Measurements from ENCODE around the gene CD86. TPM values are rescaled to one million over a fixed set of nuclear protein-coding genes. Genes with fewer than 3 reads are reported as not detected.

CD86 gene
- total and polyA plus RNA-seq, 2 of the 8 experiments (the other 6 are each of a cell fraction or from before 2014, with no cell fraction given) = 0.12 to 0.30 TPM

DNA sequence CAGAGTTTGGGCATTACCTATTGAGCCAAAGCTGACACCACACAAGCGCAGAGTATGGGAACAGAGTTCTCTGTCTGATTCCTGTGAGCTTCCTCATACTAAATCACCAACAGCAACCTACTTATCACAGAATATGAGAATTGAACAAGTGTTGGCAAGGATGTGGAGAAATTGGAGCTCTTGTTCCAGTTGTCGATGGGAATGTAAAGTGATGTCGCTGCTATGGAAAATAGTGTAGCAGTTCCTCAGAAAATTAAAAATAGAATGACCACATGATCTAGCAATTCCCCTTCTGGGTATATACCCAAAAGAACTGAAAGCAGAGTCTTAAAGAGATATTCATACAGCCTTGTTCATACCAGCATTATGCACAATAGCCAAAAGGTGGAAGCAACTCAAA, 33.4 kb downstream of the CD86 start:
- DNase-seq (ENCODE audit: low read depth in 1 of 2, low spot score in 2 of 2) = no peak
- Histone ChIP-seq H2BK15ac (ENCODE audit: low read length) (no peak overlapping the region), H3K79me1 (ENCODE audit: low read depth, low read length) (no peaks in the 10 kb centered on the region), H3K4ac (replicated peaks; ENCODE audit: insufficient read length, low read depth, low read length) (no peak overlapping the region), H2BK120ac (replicated peaks; ENCODE audit: low read depth, low read length) (no peak overlapping the region), H3K27ac (ENCODE audit: low read depth, low read length) (no peak overlapping the region), H4K20me1 (replicated peaks in 1 of 2; ENCODE audit: control insufficient read depth in 1 of 2, insufficient read depth in 2 of 2, low read length in 2 of 2) (no peaks in the 10 kb centered on the region), H3K23ac (ENCODE audit: insufficient read length) (no peak overlapping the region), H3K23me2 (ENCODE audit: low read depth, low read length) (no peaks in the 10 kb centered on the region), H3K56ac (replicated peaks; ENCODE audit: insufficient read length, low read depth, low read length) (no peak overlapping the region), H3K18ac (ENCODE audit: extremely low read depth, low read length) (no peak overlapping the region), H4K5ac (ENCODE audit: insufficient read length, low read depth, low read length) (no peak overlapping the region), H3K36me3 (ENCODE audit: control insufficient read depth in 2 of 4, insufficient read depth in 4 of 4, low read length in 3 of 4) (no peaks in the 10 kb centered on the region), H4K8ac (ENCODE audit: extremely low read depth, insufficient read depth, low read length) (no peak overlapping the region), H4K91ac (replicated peaks; ENCODE audit: insufficient read length, low read length) (no peak overlapping the region), H2BK20ac (ENCODE audit: low read length) (no peak overlapping the region), H3K79me2 (ENCODE audit: control insufficient read depth in 1 of 2, insufficient read depth in 2 of 2, low read length in 2 of 2) (no peaks in the 10 kb centered on the region), H3K9me3 (ENCODE audit: insufficient read depth in 2 of 2, low read depth in 1 of 2, low read length in 1 of 2) (no peaks in the 10 kb centered on the region), H3K4me3 (ENCODE audit: extremely low read depth in 1 of 4, insufficient read depth in 2 of 4, low read depth in 3 of 4, low read length in 4 of 4) (no peak overlapping the region), H3K9ac (replicated peaks in 1 of 4; ENCODE audit: extremely low read depth in 1 of 4, low read depth in 3 of 4, low read length in 3 of 4) (no peak overlapping the region), H2BK12ac (ENCODE audit: low read depth, low read length) (no peak overlapping the region), H3K27me3 (replicated peaks in 1 of 4; ENCODE audit: control insufficient read depth in 3 of 4, extremely low read depth in 1 of 4, insufficient read depth in 3 of 4, low read length in 3 of 4) (no peaks in the 10 kb centered on the region), H2AFZ (ENCODE audit: low read length) (no peak overlapping the region), H3K4me2 (ENCODE audit: insufficient read depth in 1 of 2, low read depth in 2 of 2, low read length in 2 of 2) (no peak overlapping the region), H2BK5ac (ENCODE audit: low read depth, low read length) (no peak overlapping the region), H3K14ac (ENCODE audit: insufficient read length) (no peak overlapping the region), H2AK5ac (ENCODE audit: low read depth, low read length) (no peak overlapping the region), H3K4me1 (replicated peaks in 1 of 4; ENCODE audit: control insufficient read depth in 3 of 4, insufficient read depth in 4 of 4, low read length in 3 of 4) (no peaks in the 10 kb centered on the region)
- ChIA-PET POLR2A (ENCODE audit: partially characterized antibody) (no interaction called here), CTCF (ENCODE audit: partially characterized antibody) (interaction anchor here (0.7 to 2.0 kb wide), 5 partner anchors 11 to 542 kb away, joined by 3 to 4 read pairs (median 4); partner anchors contain the start of gene POLQ)
- no peak for FAIRE-seq
- WGBS, 2 experiments (ENCODE audit: extremely low coverage in 1 of 2, insufficient coverage in 1 of 2, insufficient read length in 1 of 2, insufficient replicate concordance in 2 of 2, low coverage in 1 of 2, low lambda C conversion rate in 2 of 2, missing lambda C conversion rate in 1 of 2) = 93% methylated on average over 3 of the region's 3 CpGs; no CpG with 5 or more reads in 1 of the 2 experiments
- TF ChIP-seq BRCA1 (IDR thresholded peaks at IDR 0.05; ENCODE audit: low read depth, low read length) (no peak), SP2 (IDR thresholded peaks at IDR 0.05; ENCODE audit: low read length) (no peak), POLR2A (IDR thresholded peaks at IDR 0.05; ENCODE audit: control extremely low read depth in 1 of 2, low read depth in 2 of 2, low read length in 2 of 2) (no peak), PHF8 (conservative IDR thresholded peaks at IDR 0.05; ENCODE audit: low read depth, low read length) (no peak), KDM1A (IDR thresholded peaks at IDR 0.05; ENCODE audit: borderline replicate concordance, low read length) (no peak), RNF2 (IDR thresholded peaks at IDR 0.05; ENCODE audit: borderline replicate concordance, low read depth, low read length, missing control alignments, poor library complexity, severe bottlenecking) (no peak), EGR1 (IDR thresholded peaks at IDR 0.05; ENCODE audit: borderline replicate concordance, low read depth, low read length) (no peak), BACH1 (IDR thresholded peaks at IDR 0.05; ENCODE audit: low read length) (no peak), TEAD4 (IDR thresholded peaks at IDR 0.05; ENCODE audit: low read depth, low read length) (no peak), MAFK (IDR thresholded peaks at IDR 0.05; ENCODE audit: low read depth, low read length) (no peak), NRF1 (IDR thresholded peaks at IDR 0.05; ENCODE audit: low read depth, low read length) (no peak), RBBP5 (IDR thresholded peaks at IDR 0.05; ENCODE audit: borderline replicate concordance, low read depth, low read length) (no peak), KDM4A (IDR thresholded peaks at IDR 0.05; ENCODE audit: low read depth, low read length, severe bottlenecking) (no peak), ASH2L (IDR thresholded peaks at IDR 0.05; ENCODE audit: low read length) (no peak)
- TF ChIP-seq, protein P1, sequence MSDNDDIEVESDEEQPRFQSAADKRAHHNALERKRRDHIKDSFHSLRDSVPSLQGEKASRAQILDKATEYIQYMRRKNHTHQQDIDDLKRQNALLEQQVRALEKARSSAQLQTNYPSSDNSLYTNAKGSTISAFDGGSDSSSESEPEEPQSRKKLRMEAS (IDR thresholded peaks at IDR 0.05) = no peak
